Airway epithelial cell (primary cell): Measurements from ENCODE around the gene FRMD6. TPM values are rescaled to one million over a fixed set of nuclear protein-coding genes. Genes with fewer than 3 reads are reported as not detected.

ENCODE experiments used
- total RNA-seq: library from RNA; depleted of rRNA; stranded (reverse); fragments of >200 nt; gene quantifications from 2 replicates; pipeline ENCODE4 v1.2.3, GENCODE V29; 2015

The FRMD6 gene
- 133 and 134 TPM in 2 replicates for total RNA-seq

DNA sequence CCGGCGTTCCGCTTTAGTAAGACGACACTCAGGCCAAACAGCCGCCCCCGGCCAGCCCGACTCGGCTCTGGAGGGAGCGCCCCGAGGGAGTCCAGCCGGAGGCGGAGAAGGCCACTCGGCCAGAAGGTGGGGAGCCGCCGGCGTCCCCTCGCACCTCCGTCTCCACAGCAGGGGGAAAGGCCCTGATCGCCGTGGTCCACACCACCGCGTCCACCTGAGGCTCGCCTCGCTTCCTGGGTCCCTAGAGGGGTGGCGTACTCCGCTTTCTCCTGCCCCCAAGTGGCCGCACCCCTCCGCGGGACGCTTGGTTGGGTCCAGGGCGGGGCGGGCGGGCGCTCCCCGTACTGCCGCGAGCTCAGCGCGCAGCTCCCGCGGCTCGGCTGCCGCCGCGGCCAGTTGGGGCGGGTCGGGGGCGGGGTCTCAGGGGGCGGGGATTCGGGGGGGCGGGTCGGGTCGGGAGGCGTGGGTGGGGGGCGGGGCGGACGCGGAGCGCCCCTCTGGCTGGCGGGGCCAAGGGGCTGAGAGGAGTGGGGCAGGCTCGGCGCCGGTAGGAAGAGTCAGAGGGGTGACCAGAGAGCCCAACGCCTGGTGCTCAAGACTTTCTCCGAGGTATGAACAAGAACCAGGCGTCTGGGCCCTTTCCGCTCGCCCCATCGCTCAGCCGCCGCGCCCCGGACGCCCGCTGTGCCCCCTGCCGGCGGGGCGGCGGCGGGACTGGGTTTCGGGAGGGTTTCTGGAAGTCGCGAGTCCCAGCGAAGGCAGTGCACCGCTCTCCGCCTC is at the start of gene FRMD6:
FRMD6 (plus strand) TSS at position 523 of the 780 bp plus-strand sequence. CDS start 37,927 bp downstream, outside the sequence.

Other genes with a start within 250 kb of the FRMD6 start
- gene GNG2, start 208.7 kb downstream of the FRMD6 start, total RNA-seq: 0.37 and 1.2 TPM in 2 replicates